Ectodermal cell (in vitro differentiated cells): ENCODE measurements around the gene LRRC73.

ENCODE experiments used
- H3K27ac ChIP-seq: 2 replicates; pipeline ENCODE4 v1.7.0; 2013; ENCODE audit warnings: mild to moderate bottlenecking, low read depth, low read length; ENCODE audit not compliant: insufficient read depth, poor library complexity, severe bottlenecking
- H3K27me3 ChIP-seq: 2 replicates; pipeline ENCODE4 v1.7.0; 2013; ENCODE audit warnings: mild to moderate bottlenecking, low read length; ENCODE audit not compliant: insufficient read depth, control insufficient read depth, poor library complexity, severe bottlenecking
- H3K36me3 ChIP-seq: one replicate; pipeline ENCODE4 v1.7.0; 2013; ENCODE audit warnings: low read length; ENCODE audit not compliant: control insufficient read depth, insufficient read depth
- H3K4me1 ChIP-seq: one replicate; pipeline ENCODE4 v1.7.0; 2013; ENCODE audit warnings: low read length; ENCODE audit not compliant: control insufficient read depth, insufficient read depth
- H3K4me3 ChIP-seq: 2 replicates; pipeline ENCODE4 v1.7.0; 2013; ENCODE audit warnings: low read depth, low read length, control low read depth; ENCODE audit not compliant: insufficient read depth
- H3K9me3 ChIP-seq: 2 replicates; pipeline ENCODE4 v1.7.0; 2013; ENCODE audit warnings: mild to moderate bottlenecking, low read length, moderate library complexity; ENCODE audit not compliant: control insufficient read depth
- WGBS, 2 experiments: methylation state at CpG; one replicate each; pipeline ENCODE4 v1.1.7; 2013; ENCODE audit warnings: missing lambda C conversion rate in 2 of 2; 5-methylcytosine and 5-hydroxymethylcytosine counted together

Gene LRRC73

GRCh38 chr6:43511824-43512415, 1.8 kb upstream of the LRRC73 start:
- WGBS, 2 experiments: 95 to 96% methylated on average over 11 of the region's 11 CpGs
- H3K4me3 ChIP-seq: no peak overlapping the region

GRCh38 chr6:43510827-43511163, 649 bp upstream of the LRRC73 start:
- Histone ChIP-seq H3K9me3 (no peaks in the 10 kb centered on the region), H3K27ac (no peak overlapping the region), H3K36me3 (peaks cover 20% of the 10 kb centered on the region), H3K4me1 (peaks cover 6% of the 10 kb centered on the region), H3K4me3 (no peak overlapping the region), H3K27me3 (peaks cover 32% of the 10 kb centered on the region)
- WGBS, 2 experiments: 92 to 94% methylated on average over 10 of the region's 10 CpGs

More at GRCh38 chr6:43511824-43512415, 1.8 kb upstream of the LRRC73 start:
- H3K9me3 ChIP-seq: no peaks in the 10 kb centered on the region
- H3K27me3 ChIP-seq: peaks cover 32% of the 10 kb centered on the region
- peaks cover 20% of the 10 kb centered on the region for H3K36me3 ChIP-seq
- no peak overlapping the region for H3K27ac ChIP-seq
- peaks cover 9% of the 10 kb centered on the region for H3K4me1 ChIP-seq

- WGBS, 2 experiments: 12% methylated on average over 69 of the region's 69 CpGs
- peaks cover 16% of the 10 kb centered on the region for H3K36me3 ChIP-seq
- H3K27me3 ChIP-seq: peaks cover 32% of the 10 kb centered on the region
- H3K4me3 ChIP-seq: peak overlapping the region; percentile 56
- no peak overlapping the region for H3K27ac ChIP-seq
- H3K4me1 ChIP-seq: no peaks in the 10 kb centered on the region
- no peaks in the 10 kb centered on the region for H3K9me3 ChIP-seq
These were observed 783 bp downstream of the LRRC73 start for GRCh38 chr6:43509142-43509983.

GRCh38 chr6:43508481-43509141, 1.5 kb downstream of the LRRC73 start:
- H3K36me3 ChIP-seq: peaks cover 12% of the 10 kb centered on the region

GRCh38 chr6:43506667-43507471, 3.3 kb downstream of the LRRC73 start:
- WGBS, 2 experiments: 42 to 44% methylated on average over 14 of the region's 14 CpGs
- H3K4me1 ChIP-seq: no peaks in the 10 kb centered on the region
- H3K27ac ChIP-seq: no peak overlapping the region
- H3K36me3 ChIP-seq: peaks cover 7% of the 10 kb centered on the region
- peaks cover 32% of the 10 kb centered on the region for H3K27me3 ChIP-seq
- no peaks in the 10 kb centered on the region for H3K9me3 ChIP-seq
- no peak overlapping the region for H3K4me3 ChIP-seq

More at GRCh38 chr6:43508481-43509141, 1.5 kb downstream of the LRRC73 start:
- H3K27ac ChIP-seq: no peak overlapping the region
- WGBS, 2 experiments: 75 to 84% methylated on average over 8 of the region's 8 CpGs
- H3K4me3 ChIP-seq: no peak overlapping the region
- H3K9me3 ChIP-seq: no peaks in the 10 kb centered on the region
- peaks cover 32% of the 10 kb centered on the region for H3K27me3 ChIP-seq
- no peaks in the 10 kb centered on the region for H3K4me1 ChIP-seq

GRCh38 chr6:43506171-43506570, 4.0 kb downstream of the LRRC73 start:
- Histone ChIP-seq H3K36me3 (peaks cover 12% of the 10 kb centered on the region), H3K27me3 (peaks cover 32% of the 10 kb centered on the region), H3K27ac (no peak overlapping the region), H3K4me1 (no peaks in the 10 kb centered on the region), H3K4me3 (no peak overlapping the region), H3K9me3 (no peaks in the 10 kb centered on the region)
- WGBS, 2 experiments: 90 to 95% methylated on average over 3 of the region's 3 CpGs

GRCh38 chr6:43505718-43506117, 4.4 kb downstream of the LRRC73 start:
- WGBS, 2 experiments: 90% methylated on average over 6 of the region's 6 CpGs
- no peaks in the 10 kb centered on the region for H3K4me1 ChIP-seq
- peaks cover 15% of the 10 kb centered on the region for H3K36me3 ChIP-seq
- no peaks in the 10 kb centered on the region for H3K9me3 ChIP-seq
- no peak overlapping the region for H3K27ac ChIP-seq
- no peak overlapping the region for H3K4me3 ChIP-seq
- H3K27me3 ChIP-seq: peaks cover 32% of the 10 kb centered on the region

GRCh38 chr6:43504756-43505593, 5.2 kb downstream of the LRRC73 start:
- WGBS, 2 experiments: 94 to 97% methylated on average over 26 of the region's 26 CpGs
- H3K27me3 ChIP-seq: peaks cover 31% of the 10 kb centered on the region
- no peaks in the 10 kb centered on the region for H3K9me3 ChIP-seq
- no peak overlapping the region for H3K4me3 ChIP-seq
- no peak overlapping the region for H3K27ac ChIP-seq
- H3K4me1 ChIP-seq: no peaks in the 10 kb centered on the region
- peaks cover 21% of the 10 kb centered on the region for H3K36me3 ChIP-seq

GRCh38 chr6:43503443-43503842, 6.7 kb downstream of the LRRC73 start:
- H3K36me3 ChIP-seq: peaks cover 32% of the 10 kb centered on the region
- H3K27ac ChIP-seq: no peak overlapping the region
- H3K4me3 ChIP-seq: no peak overlapping the region
- WGBS, 2 experiments: 94 to 96% methylated on average over 8 of the region's 8 CpGs
- no peaks in the 10 kb centered on the region for H3K9me3 ChIP-seq
- no peaks in the 10 kb centered on the region for H3K4me1 ChIP-seq
- peaks cover 15% of the 10 kb centered on the region for H3K27me3 ChIP-seq
